ENCODE data around the gene MAMDC2. TPM values are rescaled to one million over a fixed set of nuclear protein-coding genes. Genes with fewer than 3 reads are reported as not detected.

MAMDC2 gene
- total and polyA plus RNA-seq, 2 of the 8 experiments (the other 6 are each of a cell fraction or from before 2014, with no cell fraction given) = 6.1 to 15.4 TPM

- 90% methylated on average over 8 of the region's 8 CpGs; no CpG with 5 or more reads in 1 of the 2 experiments for WGBS, 2 experiments (ENCODE audit: extremely low coverage in 1 of 2, insufficient coverage in 1 of 2, insufficient read length in 1 of 2, insufficient replicate concordance in 2 of 2, low coverage in 1 of 2, low lambda C conversion rate in 2 of 2, missing lambda C conversion rate in 1 of 2)
- Histone ChIP-seq H4K20me1 (replicated peaks in 1 of 2; ENCODE audit: control insufficient read depth in 1 of 2, insufficient read depth in 2 of 2, low read length in 2 of 2) (peaks cover 6 to 7% of the 10 kb centered on the region in 2 experiments), H3K4me2 (ENCODE audit: insufficient read depth in 1 of 2, low read depth in 2 of 2, low read length in 2 of 2) (peak overlapping the region; percentile 81 to 86; a peak in 3 of 4 replicates), H2AK5ac (ENCODE audit: low read depth, low read length) (no peak overlapping the region), H2BK20ac (ENCODE audit: low read length) (no peak overlapping the region), H3K18ac (ENCODE audit: extremely low read depth, low read length) (no peak overlapping the region), H3K79me1 (ENCODE audit: low read depth, low read length) (no peaks in the 10 kb centered on the region), H2BK120ac (replicated peaks; ENCODE audit: low read depth, low read length) (no peak overlapping the region), H3K27me3 (replicated peaks in 1 of 4; ENCODE audit: control insufficient read depth in 3 of 4, extremely low read depth in 1 of 4, insufficient read depth in 3 of 4, low read length in 3 of 4) (no peaks in the 10 kb centered on the region), H4K8ac (ENCODE audit: extremely low read depth, insufficient read depth, low read length) (no peak overlapping the region), H3K79me2 (ENCODE audit: control insufficient read depth in 1 of 2, insufficient read depth in 2 of 2, low read length in 2 of 2) (peaks cover 9 to 57% of the 10 kb centered on the region in 2 experiments), H2BK5ac (ENCODE audit: low read depth, low read length) (no peak overlapping the region), H4K5ac (ENCODE audit: insufficient read length, low read depth, low read length) (no peak overlapping the region), H3K27ac (ENCODE audit: low read depth, low read length) (no peak overlapping the region), H4K91ac (replicated peaks; ENCODE audit: insufficient read length, low read length) (no peak overlapping the region), H3K4ac (replicated peaks; ENCODE audit: insufficient read length, low read depth, low read length) (no peak overlapping the region), H2BK15ac (ENCODE audit: low read length) (no peak overlapping the region), H3K9me3 (ENCODE audit: insufficient read depth in 2 of 2, low read depth in 1 of 2, low read length in 1 of 2) (no peaks in the 10 kb centered on the region), H3K14ac (ENCODE audit: insufficient read length) (no peak overlapping the region), H3K23ac (ENCODE audit: insufficient read length) (no peak overlapping the region), H3K4me3 (ENCODE audit: extremely low read depth in 1 of 4, insufficient read depth in 2 of 4, low read depth in 3 of 4, low read length in 4 of 4) (peak overlapping the region in 2 of 4 experiments; percentile 80 to 96; a peak in 3 of 8 replicates), H3K56ac (replicated peaks; ENCODE audit: insufficient read length, low read depth, low read length) (no peak overlapping the region), H3K9ac (replicated peaks in 1 of 4; ENCODE audit: extremely low read depth in 1 of 4, low read depth in 3 of 4, low read length in 3 of 4) (no peak overlapping the region), H2AFZ (ENCODE audit: low read length) (no peak overlapping the region), H2BK12ac (ENCODE audit: low read depth, low read length) (no peak overlapping the region), H3K4me1 (replicated peaks in 1 of 4; ENCODE audit: control insufficient read depth in 3 of 4, insufficient read depth in 4 of 4, low read length in 3 of 4) (peaks cover 0 to 4% (median 2%) of the 10 kb centered on the region in 4 experiments; a peak in 3 of 7 replicates), H3K36me3 (ENCODE audit: control insufficient read depth in 2 of 4, insufficient read depth in 4 of 4, low read length in 3 of 4) (peaks cover 0 to 20% (median 7%) of the 10 kb centered on the region in 4 experiments; a peak in 5 of 8 replicates), H3K23me2 (ENCODE audit: low read depth, low read length) (no peaks in the 10 kb centered on the region; the same call in 1 of the 2 replicates)
- no peak for FAIRE-seq
- DNase-seq (ENCODE audit: low read depth in 1 of 2, low spot score in 2 of 2) = no peak
- POLR2A ChIA-PET (ENCODE audit: partially characterized antibody) = interaction anchor here (0.8 to 1.9 kb wide), 3 partner anchors 9 to 103 kb away, joined by 3 to 5 read pairs (median 3); no protein-coding TSS in a partner anchor
- TF ChIP-seq TEAD4 (IDR thresholded peaks at IDR 0.05; ENCODE audit: low read depth, low read length) = no peak
- TF ChIP-seq SIN3A (conservative IDR thresholded peaks at IDR 0.05 in 1 of 2, IDR thresholded peaks at IDR 0.05 in 1 of 2; ENCODE audit: low read depth in 1 of 2, low read length in 2 of 2) = no peak
- TF ChIP-seq SAP30 (IDR thresholded peaks at IDR 0.05; ENCODE audit: insufficient read depth, insufficient replicate concordance, low read length) = no peak
- TF ChIP-seq BRCA1 (IDR thresholded peaks at IDR 0.05; ENCODE audit: low read depth, low read length) = no peak
- no peak for TF ChIP-seq SRF (IDR thresholded peaks at IDR 0.05; ENCODE audit: low read depth, low read length)
- TF ChIP-seq RAD21 (IDR thresholded peaks at IDR 0.05 in 1 of 2, conservative IDR thresholded peaks at IDR 0.05 in 1 of 2; ENCODE audit: low read depth in 2 of 2, low read length in 2 of 2) = no peak
- no peak for TF ChIP-seq TBP (IDR thresholded peaks at IDR 0.05; ENCODE audit: low read depth, low read length)
- no peak for TF ChIP-seq FOSL1 (IDR thresholded peaks at IDR 0.05; ENCODE audit: insufficient read depth, low read depth, low read length)
- CTCF ChIA-PET (ENCODE audit: partially characterized antibody) = interaction anchor here (0.7 to 1.1 kb wide), 3 partner anchors 11 to 342 kb away, joined by 3 to 4 read pairs (median 3); no protein-coding TSS in a partner anchor
Observed at GRCh38 chr9:70260606-70261005, 217.0 kb downstream of the MAMDC2 start.

Measured in H1 (cell line).